K562 (cell line): ENCODE measurements around the gene PKDCC.

Source experiments
- NFE2 ChIP-seq: IDR thresholded peaks from 2 replicates; pipeline ENCODE4 v1.6.1; 2014; ENCODE audit warnings: antibody characterized with exemption, low read depth
- POLR2A ChIP-seq: fragments of 450-650 bp; conservative IDR thresholded peaks from 2 replicates; pipeline ENCODE4 v1.6.1; 2016
- ZNF274 ChIP-seq: IDR thresholded peaks from 2 replicates; pipeline ENCODE4 v1.6.1; 2011; ENCODE audit warnings: low read depth, mild to moderate bottlenecking, low read length, moderate library complexity, borderline replicate concordance

DNA sequence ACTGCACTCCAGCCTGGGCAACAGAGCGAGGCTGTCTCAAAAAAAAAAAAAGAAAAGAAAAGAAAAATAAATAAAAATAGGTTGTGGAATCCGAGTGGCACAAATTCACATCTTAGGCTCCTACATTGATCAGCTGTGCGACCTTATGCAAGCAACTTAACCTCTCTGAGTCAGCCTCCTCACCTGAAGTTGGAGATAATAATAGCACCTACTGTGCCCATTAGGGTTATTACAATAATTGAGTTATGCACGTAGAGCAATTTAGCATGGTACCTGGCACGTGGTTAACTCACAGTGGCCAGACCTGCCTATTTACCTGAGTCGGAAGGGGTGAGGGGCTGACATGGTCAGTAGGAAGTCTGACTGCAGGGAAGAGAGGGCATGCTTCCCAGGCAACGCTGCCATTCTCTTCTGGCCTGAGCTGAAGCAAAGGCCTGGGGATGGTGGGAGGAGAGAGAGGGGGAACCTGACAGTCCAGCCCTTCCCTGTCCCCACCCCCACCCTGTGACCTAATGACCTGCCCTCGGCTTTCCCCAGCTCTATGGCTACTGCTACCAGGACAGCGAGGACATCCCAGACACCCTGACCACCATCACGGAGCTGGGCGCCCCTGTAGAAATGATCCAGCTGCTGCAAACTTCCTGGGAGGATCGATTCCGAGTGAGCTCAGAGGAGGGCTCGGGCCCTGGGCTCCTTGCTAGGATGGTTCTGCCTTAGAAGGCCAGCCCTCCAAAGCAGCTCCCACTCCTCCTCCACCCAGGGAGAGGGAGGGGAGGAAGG lies 5.1 kb downstream of the PKDCC start:
- no peak for TF ChIP-seq ZNF274
- no peak for TF ChIP-seq NFE2
- no peak for TF ChIP-seq POLR2A
